CD4-positive, alpha-beta T cell treated with Interleukin-2 at 100 ng/mL for 4 hours (primary cell): Measurements from ENCODE around the gene GUCY1A1.

ENCODE experiments used
- DNase-seq: peaks from one replicate; pipeline ENCODE4 v3.0.0-alpha.2; 2020; ENCODE audit warnings: low spot score

Gene GUCY1A1

DNA sequence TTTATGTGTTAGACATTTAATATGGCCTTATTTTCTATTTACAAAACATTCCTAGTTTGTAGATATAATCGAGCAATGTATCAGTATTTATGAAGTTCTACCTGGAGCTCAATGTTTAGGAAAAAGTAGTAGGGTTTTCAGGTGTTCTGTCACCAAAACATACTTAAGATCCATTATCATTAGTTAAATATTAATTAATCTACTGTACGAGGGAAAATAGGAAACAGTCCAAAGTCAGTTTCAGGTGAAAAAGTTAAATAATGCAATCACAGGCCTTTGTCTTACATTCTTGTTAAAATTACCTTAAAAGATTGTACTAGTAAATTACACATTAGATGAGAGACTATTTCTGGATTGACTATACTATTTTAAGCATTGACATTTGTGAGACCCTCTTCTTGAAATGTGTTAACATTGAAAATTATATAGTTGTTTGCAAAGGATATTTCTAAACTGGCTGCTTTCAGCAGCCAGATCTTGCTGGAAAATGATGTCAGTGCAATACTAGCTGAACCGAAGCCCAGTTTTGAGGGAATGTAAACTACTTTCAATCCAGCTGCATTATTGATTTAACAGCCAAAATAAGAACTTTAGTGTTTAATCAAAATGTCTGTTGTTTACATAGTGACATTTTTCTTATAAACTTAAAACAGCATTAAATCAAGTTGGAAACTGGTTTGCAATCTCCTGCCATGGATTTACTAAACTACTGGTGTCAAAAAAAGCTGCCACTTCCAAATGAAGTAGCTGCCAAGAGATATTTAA is 111.5 kb downstream of the GUCY1A1 start:
- no peak for DNase-seq

DNA sequence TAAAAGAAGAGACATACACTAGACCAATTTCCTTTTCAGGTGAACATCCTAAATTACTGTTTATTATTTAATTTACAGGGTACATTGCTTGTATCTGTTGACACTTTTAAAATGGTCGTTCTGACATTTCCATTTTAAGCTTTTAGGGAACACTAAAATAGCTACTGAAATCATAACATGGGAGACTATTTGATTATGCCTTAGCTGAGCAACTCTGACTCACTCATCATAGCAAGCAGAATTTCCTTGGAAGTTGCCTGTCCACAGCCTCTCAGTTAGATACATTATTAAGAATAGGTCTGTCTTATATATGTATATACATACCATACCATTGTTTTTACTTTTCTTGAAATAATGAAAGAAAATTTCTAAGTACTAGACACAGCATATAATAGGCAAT is 114.1 kb downstream of the GUCY1A1 start:
- DNase-seq = no peak

DNA sequence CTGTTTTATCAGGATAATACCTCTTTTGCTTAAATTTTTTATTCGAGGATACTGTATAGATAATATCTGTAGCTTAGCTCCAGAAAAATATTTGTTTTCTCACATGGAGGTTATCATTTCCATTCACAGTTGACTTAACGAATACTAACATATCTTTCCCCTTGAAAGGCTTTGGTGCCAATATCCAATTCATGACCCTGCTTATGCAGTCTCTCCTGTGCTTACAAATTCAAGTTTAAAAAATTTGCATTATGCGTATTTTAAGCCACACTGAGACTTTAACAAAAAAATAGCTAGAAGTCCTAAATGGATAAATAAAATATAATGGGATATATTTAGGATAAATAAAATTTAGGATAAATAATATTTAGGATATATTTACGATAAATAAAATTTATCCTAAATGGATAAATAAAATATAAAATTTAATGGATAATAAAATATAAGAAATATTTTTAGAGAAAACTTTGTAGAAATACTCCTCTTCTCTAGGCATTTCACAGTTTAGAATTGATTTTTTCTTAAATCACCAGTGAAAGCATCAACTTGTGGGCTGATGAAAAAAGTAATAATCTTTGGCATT is 114.7 kb downstream of the GUCY1A1 start:
- no peak for DNase-seq
